ENCODE measurements around the gene MIX23.

The MIX23 gene

GRCh38 chr3:122353215-122353614, 29.8 kb downstream of the MIX23 start:
- DNase-seq (ENCODE audit: low read depth in 2 of 2, low spot score in 1 of 2): no peak

DNA sequence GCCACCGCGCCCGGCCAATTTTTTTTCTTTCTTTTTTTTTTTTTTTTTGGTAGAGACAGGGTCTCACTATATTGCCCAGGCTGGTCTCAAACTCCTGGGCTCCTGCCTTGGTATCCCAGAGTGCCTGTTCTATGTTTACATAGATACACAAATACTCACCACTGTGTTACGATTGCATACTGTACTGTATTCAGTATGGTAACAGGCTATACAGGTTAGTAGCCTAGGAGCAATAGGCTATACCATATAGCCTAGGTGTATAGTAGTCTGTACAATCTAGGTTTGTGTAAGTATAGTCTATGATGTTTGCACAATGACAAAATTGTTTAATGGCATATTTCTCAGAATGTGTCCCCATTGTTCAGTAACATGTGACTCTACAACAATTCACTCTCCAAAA, 31.4 kb downstream of the MIX23 start:
- no peak for DNase-seq (ENCODE audit: low read depth in 2 of 2, low spot score in 1 of 2)

- no peak for DNase-seq (ENCODE audit: low read depth in 2 of 2, low spot score in 1 of 2)
These were observed 32.1 kb downstream of the MIX23 start for GRCh38 chr3:122350814-122351418.

- no peak for DNase-seq (ENCODE audit: low read depth in 2 of 2, low spot score in 1 of 2)
These were observed 33.9 kb downstream of the MIX23 start for GRCh38 chr3:122349171-122349570.

DNA sequence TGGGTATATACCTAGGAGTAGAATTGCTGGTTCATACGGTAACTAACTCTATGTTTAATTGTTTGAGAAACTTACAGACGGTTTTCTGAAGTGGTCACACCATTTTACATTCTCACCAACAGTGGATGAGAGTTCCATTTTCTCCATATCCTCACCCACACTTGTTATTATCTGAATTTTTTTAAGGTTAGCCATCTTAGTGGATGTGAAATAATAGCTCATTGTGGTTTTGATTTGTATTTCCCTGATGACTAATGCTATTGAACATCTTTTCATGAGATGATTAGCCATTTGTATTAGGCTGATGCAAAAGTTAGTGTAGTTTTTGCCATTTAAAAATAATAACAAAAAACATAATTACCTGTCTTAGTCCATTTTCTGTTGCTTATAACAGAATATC, 39.4 kb downstream of the MIX23 start:
- DNase-seq (ENCODE audit: low read depth in 2 of 2, low spot score in 1 of 2): no peak

GRCh38 chr3:122342803-122343202, 40.2 kb downstream of the MIX23 start:
- no peak for DNase-seq (ENCODE audit: low read depth in 2 of 2, low spot score in 1 of 2)

GRCh38 chr3:122332551-122332950, 50.5 kb downstream of the MIX23 start:
- DNase-seq (ENCODE audit: low read depth in 2 of 2, low spot score in 1 of 2): no peak

GRCh38 chr3:122331886-122332285, 51.1 kb downstream of the MIX23 start:
- no peak for DNase-seq (ENCODE audit: low read depth in 2 of 2, low spot score in 1 of 2)

DNA sequence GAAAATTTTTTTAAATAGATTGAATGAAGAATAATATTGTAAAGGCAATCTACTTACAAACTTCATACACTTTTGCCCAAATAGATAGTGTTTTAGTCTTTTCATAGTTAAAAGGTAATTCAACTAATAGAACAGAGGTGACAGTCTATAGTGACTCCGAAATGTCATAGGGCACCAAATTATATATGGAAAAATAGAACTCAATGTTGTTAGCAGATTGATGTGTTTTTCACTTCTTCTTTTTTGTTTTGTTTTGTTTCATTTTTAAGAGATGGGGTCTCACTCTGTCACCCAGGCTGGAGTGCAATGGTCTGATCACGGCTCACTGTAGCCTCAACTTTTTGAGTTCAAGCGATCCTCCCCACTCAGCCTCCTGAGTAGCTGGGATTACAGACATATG, 57.3 kb downstream of the MIX23 start:
- no peak for DNase-seq (ENCODE audit: low read depth in 2 of 2, low spot score in 1 of 2)

GRCh38 chr3:122324871-122325323, 58.1 kb downstream of the MIX23 start, which contains the start of gene CSTA:
Gene CSTA (plus strand): TSS chr3:122325248. CDS start chr3:122325293, 45 bp downstream.
- DNase-seq (ENCODE audit: low read depth in 2 of 2, low spot score in 1 of 2): no peak

DNA sequence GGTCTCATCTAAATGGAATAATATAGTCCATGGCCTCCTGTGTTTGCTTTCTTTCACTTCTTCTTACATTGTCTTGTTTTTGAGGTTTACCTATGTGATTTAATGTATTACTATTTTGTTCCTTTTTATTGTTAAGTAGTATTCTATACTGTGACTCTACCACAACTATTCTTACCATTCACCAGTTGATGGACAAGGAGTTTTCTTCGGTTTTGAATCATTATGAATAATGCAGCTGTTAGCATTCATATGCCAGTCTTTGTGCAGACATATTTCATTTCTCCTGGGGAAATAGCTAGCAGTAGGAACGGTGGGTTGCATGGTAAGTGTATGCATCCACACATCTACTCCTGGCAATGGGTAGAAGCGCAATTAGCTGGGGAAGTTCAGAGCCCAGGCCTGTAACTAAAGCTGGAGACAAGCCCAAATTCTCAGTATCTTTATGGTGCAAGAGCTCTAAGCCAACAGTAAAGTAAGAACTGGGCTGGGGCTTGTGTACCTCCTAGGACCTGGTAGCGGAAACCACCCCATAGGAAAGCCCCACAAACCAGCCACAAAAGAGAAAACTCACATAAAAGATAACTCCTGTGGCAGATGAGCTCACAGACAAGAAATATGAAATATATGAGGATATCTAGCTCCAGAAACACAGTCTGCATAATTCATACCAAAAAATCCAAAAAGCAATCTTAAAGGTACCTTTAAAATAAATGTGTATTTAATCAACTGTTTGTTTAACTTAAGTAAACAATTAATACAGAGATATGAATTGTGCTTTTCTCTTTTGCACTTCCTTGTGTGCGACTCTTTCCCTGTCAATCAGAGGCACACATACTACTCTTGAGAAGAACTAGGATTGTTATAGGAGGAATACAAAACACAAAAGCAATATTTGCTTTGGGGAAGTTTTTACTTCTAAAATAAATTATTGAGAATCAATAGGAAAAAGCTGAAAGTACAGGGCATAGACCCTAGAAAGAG, 60.6 kb downstream of the MIX23 start:
- no peak for DNase-seq (ENCODE audit: low read depth in 2 of 2, low spot score in 1 of 2)

DNA sequence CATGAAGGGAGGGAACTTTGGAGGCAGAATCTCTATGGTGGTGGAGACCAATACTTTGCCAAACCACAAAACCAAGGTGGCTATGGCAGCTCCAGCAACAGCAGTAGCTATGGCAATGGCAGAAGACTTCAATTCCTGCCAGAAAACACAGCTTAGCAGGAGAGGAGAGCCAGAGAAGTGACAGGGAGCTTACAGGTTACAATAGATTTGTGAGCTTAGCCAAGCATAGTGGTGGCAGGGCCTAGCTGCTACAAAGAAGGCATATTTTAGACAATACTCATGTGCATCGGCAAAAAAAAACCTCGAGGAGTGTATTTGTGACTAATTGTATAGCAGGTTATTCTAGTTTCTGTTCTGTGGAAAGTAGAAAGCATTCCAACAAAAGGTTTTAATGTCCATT, 64.4 kb downstream of the MIX23 start:
- DNase-seq (ENCODE audit: low read depth in 2 of 2, low spot score in 1 of 2): no peak

DNA sequence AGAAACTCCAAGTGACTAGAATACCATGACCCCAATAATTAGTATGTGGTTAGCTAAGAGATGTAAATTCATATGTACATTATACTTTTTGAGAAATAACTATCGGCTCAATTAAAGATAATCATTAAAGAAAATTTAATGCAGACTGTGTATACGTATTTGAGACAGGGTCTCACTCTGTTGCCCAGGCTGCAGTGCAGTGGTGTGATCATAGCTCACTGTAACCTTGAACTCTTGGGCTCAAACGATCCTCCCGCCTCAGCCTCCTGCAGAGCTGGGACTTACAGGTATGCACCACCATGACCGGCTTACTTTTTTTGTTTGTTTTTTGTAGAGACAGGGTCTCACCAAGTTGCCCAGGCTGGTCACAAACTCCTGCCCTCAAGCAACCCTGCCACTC, 66.7 kb downstream of the MIX23 start:
- no peak for DNase-seq (ENCODE audit: low read depth in 2 of 2, low spot score in 1 of 2)

DNA sequence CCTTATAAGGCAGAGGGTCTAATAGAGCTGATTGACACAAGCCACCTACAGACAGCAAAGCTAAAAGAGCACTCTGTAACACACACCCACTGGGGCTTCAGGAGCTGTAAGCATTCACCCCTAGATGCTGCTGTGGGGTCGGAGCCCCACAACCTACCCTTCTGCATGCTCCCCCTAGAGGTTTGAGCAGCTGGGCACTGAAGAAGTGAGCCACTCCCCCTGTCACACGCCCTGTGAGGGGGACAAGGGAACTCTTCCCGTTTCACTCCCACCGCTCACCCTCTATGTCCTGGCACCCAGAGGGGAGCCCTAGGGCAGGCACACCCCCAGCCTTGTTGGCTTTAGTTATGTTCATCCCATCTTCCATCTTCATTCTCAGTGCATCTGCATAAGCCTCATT, 67.4 kb downstream of the MIX23 start:
- DNase-seq (ENCODE audit: low read depth in 2 of 2, low spot score in 1 of 2): no peak

DNA sequence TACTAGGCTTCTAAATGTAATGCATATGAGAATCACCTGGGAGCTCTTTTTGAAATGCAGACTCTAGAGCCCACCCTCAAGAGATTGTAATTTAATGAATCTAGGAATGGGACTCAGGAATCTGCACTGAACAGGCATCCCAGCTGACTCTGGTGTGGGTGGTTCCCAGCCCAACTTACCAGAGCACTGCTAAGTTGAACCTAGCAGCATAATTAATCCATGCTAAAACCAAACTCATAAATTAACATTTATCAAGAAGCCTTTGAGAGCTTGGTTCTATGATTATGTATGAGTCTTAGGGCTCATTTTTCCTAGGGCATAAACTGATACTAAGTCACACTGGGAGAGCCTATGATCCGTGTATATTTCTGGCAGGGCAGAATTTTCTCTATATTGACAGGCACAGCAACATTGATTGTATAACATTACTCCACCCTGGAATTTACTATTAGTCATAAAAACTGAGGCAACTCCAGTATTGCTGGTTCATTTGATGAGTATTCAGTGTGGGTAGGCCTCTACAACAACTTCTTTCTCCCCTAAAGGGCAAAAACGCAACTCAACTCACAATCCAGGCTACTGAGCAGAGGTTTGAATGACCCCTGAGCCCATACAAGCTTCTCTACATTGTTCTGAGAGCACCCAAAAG, 68.7 kb downstream of the MIX23 start:
- DNase-seq (ENCODE audit: low read depth in 2 of 2, low spot score in 1 of 2): no peak

DNA sequence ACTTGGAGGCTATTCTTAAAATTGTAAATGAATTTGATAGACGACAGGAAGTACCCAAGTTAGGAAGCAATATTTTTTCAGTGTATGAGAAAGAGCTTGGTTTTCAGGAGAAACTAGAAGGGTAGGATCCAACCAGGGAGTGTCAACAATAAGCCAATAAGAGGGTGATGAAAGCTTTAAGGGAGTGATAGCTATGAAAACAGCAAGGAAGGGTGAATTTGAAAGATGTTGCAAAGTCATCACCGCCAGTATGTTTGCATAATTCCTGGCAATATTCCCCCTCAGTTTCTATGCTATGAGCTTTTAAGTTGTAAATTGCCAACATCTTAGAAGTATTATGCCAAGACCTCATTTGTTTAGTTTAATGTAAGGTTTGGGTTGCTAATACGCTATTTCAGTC, 69.8 kb downstream of the MIX23 start:
- DNase-seq (ENCODE audit: low read depth in 2 of 2, low spot score in 1 of 2): no peak

- DNase-seq (ENCODE audit: low read depth in 2 of 2, low spot score in 1 of 2): no peak
These were observed 70.2 kb downstream of the MIX23 start for GRCh38 chr3:122312826-122313225.

- DNase-seq (ENCODE audit: low read depth in 2 of 2, low spot score in 1 of 2): no peak
These were observed 72.7 kb downstream of the MIX23 start for GRCh38 chr3:122310361-122310760.

Measured in stimulated activated CD8-positive, alpha-beta memory T cell treated with anti-CD3 and anti-CD28 coated beads, Interleukin-4, amount 100 ng/mL, for 4 hours (primary cell).